Superior temporal gyrus (tissue), 1 donor: ENCODE results near the gene METTL14.

ENCODE experiments used
- DNase-seq: peaks from one replicate; pipeline ENCODE4 v3.0.0-alpha.2; 2016; ENCODE audit errors: extremely low spot score

The METTL14 gene

DNA sequence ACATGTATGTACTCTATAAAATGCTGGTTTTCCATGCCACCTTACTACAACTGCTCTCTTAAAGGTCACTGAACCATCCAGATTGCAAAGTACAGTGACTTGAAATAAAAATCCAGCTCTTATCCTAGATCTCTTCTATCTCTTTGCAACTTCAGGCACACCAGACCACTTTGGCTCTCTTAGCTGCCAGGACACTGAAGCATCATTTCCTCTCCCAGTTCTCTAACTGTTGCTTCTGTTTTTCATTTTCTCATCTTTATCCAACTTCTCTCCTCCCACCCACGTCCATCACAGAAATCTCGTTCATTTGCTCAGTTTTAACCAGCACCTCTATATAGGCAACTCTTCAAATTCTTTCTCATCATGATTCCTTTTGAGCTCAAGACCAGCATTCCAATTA lies 74.3 kb downstream of the METTL14 start:
- no peak for DNase-seq

DNA sequence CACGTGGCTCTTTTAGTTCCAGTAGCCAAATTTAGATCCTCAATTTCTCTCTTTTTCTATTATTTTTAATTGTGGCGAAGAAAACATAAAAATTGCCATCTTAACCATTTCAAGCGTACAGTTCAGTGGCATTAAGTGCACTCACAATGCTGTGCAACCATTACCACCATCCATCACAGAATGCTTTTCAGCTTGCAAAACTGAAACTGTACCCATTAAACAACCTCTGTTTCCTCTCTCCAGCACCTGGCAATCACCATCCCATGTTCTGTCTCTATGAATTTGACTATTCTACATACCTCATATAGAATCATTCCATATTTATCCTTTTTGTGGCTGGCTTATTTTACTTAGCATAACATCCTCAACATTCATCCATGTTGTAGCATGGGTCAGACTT lies 74.9 kb downstream of the METTL14 start:
- no peak for DNase-seq

DNA sequence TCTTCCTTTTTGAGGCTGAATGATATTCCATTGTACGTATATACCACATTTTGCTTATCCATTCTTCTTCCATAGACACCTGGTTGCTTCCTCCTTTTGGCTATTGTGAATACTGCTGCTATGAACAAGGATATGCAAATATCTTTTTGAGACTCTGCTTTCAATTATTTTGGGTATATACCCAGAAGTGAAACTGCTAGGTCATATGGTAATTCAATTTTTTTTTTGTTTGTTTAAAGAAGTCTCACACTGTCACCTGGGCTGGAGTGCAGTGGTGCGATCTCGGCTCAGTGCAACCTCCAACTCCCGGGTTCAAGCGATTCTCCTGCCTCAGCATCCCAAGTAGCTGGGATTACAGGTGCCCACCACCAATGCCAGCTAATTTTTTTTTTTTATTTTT lies 75.3 kb downstream of the METTL14 start:
- DNase-seq = no peak

DNA sequence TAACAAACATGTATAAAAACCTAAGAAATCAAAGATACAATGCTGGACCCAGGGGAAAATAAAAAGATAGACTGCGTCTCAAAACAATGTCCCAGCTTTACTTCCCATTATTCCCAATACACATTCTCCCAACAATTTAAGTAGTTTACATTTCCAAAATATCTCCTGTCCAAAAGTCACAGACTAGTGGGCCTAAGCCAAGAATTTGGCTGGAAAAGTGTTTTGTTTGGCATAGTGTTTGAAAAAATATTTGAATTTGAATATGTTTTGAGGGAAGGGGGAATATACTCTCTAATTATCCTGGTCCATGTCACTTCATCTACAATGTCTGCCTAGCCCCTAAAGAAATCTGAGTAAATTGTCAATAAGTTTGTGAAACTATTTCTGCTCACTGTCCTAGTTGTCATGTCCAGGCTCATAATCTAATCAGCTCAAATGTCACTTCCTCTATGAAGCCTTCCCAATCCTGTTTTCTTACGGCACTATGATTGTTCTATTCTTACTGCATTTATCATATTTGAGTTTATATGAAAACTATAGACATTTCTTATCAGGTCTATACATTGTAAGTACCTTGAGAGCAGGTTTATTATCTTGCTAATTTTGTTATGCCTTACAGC lies 76.3 kb downstream of the METTL14 start:
- DNase-seq = no peak

DNA sequence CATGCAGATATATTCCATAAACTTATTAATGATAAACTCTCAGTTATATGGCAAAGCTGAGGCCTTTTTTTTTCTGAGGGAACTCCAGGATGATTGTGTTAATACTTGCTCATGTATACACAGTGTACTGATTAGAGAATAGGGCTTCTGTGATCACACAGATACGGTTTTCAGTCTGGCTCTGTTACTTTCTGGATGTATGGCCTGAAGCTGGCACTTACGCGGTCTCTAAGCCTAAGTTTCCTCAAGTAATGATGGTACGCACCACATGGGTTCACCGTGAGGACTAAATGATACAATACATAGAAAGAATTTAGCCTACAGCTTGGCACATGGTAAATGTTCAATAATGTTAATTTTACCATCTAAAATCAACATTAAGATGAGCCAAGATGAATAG lies 77.0 kb downstream of the METTL14 start:
- no peak for DNase-seq

DNA sequence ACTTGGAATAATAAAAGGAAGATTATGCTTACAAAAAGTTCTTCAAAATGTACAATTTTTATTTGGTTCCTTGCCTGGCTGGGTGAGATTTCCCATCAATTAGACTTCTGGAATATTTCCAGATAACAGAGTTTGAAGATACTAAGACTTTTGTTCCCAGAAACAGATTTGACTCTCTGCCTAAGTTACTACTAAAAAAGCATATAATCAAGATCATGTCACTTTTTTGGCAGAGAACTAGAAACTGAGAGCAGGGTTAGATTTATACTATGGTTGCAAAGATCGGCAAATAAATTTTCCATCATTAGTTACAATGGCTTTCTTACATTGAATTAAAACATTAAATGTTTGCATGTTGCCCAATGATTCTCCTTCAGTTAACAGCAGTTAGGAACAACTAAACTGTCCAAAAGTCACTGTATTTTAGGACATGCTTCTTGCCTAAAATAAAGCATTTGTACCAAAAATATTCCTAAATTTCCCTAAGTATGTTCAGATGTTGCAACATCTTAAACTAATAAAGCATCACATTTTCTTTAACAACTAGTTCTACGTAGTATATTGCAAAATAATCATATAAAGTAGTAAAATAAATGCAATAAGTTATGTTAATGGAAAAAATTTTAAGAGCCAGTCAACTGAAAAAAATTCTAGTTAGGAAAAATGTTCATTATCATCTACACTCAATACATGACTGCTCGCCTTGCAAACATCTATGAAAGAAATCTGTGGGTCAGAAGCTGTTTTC lies 77.7 kb downstream of the METTL14 start:
- no peak for DNase-seq
